CD4-positive, alpha-beta T cell treated with Interleukin-4 for 1 hour (primary cell): ENCODE results near the gene PM20D1.

Experiments used
- DNase-seq, 2 donors: peaks; one replicate each; pipeline ENCODE4 v3.0.0-alpha.2; 2020 to 2022

Gene PM20D1

DNA sequence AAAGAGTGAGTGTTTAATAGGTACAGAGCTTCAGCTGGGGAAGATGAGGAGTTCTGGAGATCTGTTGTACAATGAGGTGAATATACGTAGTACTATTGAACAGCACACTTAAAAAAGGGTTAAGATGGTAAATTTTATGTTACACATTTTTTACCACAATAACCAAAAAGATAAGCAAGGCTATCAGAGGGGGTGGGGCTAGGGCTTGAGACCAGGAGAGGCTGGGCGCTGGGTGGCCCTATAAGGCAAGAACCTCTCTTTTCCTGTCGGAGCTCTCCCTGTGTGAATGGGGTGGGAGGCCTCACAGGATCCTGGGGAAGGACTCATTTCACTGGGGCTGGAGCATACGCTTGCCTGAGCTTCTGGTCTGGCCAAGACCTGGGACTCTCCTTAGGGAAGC lies 45.9 kb downstream of the PM20D1 start:
- no peak for DNase-seq

DNA sequence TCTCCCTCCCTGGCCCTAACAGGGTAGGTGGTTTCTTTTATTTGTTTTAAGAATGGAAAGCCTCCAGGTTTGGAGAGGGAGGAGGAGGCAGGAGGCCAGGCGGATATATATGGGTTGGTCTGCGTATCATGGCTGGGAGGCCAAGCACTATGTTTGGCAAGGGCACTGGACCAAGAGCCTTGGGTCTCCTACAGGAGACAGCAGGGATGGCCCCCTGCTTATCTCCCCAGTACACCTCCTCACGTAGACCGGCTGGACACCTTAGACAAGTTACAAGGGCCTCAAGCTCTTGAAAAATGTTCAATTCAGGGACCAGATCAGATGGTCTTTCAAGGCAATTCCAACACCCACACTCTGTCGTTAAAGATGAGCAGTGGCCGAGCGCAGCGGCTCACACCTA lies 47.9 kb downstream of the PM20D1 start:
- no peak for DNase-seq

DNA sequence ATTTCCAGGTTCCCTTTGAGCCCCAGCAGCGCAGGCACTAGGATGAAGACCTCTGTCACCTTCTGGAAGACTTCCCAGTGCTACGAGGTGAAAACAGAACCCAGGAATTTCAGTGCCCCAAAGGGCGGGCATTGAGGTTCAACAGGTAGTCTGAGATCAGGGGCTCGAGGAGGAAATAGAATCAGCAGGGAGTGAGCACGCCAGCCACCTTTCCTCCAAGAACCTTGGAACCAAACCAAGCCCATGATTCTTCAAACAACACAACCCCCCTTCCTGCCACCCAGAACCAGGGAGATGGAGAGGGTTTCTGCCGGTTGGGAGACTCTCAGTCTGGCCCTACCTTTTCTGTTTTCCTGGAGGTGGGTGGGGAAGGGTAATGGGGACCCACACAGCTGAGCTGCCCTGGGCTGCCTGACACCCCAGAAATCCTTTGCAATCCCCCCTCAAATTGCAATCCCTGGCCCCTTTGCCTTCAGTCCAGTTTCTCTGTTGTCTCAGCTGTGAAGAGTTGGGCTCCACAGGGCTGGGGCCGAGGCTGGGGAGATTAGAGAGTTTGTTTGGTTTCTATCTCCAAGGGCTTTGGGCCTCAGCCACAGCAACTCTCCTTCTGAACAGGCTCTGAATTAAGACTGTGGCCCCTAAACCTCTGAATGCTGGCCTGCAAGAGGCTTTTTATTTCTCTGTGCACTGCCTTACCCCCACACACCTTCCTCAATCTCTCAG lies 48.8 kb downstream of the PM20D1 start:
- DNase-seq = no peak

DNA sequence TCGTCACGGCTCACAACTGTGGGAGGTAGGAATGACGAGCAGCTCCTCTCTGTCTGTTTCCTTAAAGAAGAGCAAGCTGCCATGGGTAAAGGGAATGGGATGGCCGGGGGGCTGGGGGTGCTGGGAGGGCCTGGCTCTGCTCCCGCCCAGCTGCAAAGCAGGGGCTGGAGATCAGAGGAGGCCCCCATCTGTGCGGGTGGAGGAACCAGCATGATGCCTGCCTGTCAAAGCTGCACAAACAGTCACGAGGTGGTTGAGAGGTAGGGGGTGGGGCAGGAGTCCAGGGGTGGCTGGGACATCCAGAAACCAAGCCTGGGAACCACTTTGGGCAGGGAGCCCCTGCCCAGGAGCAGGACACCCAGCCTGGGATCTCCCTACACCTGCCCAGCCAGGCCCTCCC lies 49.5 kb downstream of the PM20D1 start:
- DNase-seq = no peak

DNA sequence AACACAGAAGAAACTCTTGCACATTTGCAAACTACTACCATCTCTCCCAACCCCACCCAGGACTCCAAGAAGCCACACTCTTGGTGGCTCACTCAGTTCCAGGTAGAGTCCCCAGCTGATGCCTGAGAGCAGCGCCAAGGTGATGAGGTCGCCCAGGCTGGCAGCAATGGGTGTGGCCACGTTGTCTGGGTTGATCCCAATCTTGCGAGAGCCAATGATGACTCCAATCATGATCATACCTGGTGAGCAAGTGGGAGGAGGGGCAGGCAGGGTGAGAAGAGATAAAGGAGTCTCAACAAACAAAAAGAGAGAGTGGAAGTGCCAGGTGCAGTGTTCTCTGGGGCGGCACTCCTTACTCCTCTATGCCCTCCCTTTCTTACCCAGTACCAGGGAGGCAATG lies 51.4 kb downstream of the PM20D1 start:
- DNase-seq = no peak

DNA sequence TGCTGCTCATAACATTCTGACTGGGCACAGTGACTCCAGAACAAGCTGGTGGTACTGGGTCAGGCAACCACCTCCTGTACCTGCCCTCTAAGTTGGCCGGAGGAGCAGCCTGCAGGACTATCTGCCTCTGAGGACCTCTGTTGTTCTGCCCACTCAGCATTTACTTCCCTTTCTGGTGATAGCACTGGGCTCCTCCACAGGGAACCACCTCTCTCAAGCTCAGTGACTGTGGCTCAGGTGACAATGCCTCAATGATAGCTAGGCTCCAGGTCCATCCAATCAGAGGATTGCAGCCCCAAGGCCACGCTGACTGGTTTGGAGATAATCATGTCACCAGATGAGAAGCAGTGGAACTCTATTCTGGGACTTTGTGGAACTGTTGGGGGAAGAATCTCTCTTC lies 52.8 kb downstream of the PM20D1 start:
- no peak for DNase-seq

DNA sequence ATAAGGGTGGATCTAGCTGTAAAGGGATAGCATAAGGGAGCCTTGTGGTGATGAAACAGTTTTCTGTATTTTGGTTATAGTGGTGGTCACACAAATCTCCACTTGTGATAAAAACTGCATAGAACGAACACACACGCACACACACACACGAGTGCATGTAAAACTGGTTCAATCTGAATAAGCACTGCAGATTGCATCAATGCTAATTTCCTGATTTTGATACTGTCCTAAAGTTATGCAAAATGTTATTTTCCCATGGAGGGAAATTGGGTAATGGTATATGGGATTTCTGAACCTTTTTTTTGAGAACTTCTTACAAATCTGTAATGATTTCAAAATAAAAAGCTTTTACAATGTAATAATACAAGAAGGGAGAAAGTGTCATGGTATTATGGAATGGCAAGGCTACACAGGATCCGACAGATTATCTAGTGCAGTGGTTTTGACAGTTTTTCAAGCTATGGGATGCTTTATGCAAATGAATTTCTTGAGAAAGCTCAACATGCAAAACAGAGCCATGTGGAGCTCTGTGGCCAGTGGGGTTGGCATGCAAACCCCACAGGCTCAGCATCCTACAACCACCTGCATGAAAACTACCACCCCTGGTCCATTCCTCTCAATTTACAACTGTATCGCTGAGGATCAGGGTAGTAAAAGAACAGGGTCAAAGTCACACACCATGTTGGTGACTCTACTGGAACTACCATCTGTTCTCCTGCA lies 55.8 kb downstream of the PM20D1 start:
- no peak for DNase-seq

DNA sequence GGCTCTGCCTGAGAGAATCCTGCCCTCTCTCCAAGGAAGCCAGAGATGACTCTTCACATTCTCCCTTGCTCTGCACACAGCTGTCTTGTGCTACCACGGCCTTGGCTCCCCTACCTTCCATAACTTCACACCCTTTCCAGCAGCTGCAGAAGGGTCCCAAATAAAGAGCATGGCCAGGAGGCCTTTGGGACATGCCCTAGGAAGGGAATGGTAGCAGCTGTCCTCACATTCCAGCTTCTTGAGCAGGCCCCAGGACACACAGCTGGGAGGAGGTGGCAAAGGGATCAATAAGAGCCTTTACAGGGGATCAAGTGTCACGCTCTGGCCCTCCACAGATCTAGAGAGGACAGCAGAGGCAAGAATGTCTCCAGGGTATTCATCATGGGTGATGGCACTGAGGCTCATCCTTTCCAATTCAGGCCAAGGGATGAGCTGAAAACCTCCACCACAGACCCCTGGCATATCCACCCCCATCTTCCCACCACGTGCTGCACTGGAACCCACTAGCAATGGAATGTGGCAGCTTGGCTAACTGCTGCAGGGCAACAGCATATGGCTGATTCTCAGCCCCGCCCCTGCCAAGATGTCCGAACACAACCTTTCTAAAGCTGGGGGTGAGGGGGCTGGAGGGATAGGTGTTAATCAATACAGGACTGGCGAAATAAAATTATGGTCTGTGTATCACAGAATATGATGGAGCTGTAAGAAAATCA lies 56.8 kb downstream of the PM20D1 start:
- DNase-seq = no peak

DNA sequence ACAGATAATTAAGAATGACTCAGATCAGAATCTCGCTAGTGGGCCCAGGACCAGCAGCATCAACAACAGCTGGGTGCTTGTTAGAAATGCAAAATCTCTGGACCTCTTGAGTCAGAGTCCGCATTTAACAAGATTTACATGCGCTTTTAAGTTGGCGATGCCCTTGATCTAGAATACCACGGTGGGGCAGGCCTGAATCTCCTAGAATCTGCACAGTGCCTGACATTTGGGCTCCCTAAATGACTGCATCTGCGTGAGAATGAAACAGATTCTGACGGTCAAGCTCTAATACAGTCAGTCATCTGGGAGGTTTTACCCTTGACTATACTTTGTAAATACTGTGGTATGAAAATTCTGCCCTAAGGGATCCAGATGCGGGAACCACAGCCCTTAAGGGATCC lies 57.5 kb downstream of the PM20D1 start:
- no peak for DNase-seq

DNA sequence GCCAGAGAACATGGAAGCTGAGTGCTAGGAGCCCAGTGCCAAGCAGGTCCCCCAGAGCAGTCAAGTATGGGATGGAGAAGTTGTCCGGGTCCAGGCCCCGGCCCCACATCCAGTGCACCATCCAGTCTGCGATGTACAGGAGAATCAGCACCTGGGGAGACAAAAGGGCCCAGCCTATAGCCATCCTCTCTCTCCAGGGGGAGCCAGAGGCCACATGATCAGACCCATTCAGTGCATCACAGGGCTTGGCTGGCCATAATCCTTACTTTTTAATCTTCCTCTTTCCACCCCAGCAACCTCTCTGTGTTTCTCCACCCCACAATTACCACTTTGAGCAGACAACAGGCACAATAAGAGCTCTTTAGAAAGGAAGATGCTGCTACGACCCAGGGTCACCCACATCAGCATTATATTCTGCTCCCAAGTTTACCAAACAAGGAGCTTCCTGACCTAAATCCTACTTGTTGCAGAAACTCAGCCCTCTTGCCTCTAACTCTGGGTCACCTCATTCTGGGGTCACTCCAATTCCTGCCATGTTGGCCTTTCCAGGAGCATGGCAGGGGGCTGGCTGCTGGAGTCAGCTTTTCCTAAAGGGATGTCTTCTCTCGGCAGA lies 58.3 kb downstream of the PM20D1 start:
- DNase-seq = peak; percentile 64 to 69

DNA sequence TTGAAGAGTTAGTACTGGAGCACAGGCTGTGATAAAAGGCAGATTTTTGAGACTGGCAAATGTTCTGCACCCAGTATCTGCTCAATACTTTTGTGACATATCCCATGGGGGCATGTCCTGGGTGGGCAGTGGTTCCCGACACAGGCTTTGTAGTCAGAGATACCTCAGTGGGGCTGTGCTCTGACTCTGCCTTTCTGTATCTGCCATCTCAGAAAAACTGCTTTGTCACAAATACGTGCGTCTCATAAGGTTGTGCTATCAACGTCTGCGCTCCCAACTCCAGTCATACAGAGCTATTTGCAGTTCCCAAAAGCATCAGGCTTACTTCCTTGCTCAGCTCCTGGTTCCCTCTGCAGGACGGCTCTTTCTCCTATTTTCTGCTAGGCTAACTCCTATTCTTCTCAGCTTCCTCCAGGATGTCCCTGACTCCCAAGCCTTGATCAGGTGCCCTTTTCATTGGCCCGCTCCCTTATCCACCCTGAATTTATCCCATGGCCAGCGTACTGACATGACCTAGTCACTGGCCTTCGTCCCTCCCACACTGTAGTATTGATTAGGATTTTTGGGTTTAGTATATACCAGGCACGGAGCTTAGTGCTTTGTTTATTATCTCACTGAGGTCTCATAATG lies 62.5 kb downstream of the PM20D1 start:
- no peak for DNase-seq

DNA sequence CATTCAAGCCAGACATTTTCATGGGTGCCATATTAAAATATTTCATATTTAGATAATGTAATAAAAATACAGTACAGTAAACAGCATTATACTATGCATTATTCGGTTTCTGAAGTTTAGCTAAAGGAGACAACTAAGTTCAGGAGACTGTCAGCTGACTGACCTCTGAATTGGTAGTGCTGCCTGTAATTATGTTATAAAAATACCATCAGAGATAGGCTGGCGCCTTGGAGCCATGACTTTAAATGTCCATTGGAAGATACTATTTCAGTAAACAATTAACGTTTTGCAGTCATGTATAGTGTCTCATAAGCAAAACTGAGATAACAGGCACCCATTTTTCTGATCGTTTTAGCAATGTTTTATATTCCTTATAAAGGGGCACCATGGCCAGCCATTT lies 63.3 kb downstream of the PM20D1 start:
- no peak for DNase-seq

DNA sequence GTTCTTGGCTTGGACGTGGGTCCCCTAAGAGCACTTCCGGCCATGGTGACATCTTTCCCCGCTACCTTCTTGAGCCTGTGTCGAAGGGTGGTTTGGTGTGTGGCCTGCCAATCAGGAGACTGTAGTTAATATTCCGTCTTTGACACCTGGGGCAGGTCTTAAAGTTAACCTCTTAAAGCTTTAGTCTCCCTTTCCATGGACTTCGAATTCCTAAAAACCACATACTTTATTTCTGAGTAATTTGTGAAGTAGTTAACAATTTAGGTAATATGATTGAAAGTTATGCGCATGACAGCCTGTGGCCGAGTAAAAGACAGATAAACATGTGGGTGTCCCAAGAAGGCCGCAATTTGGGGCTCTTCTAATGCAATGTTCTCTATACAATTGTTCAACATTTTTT lies 64.5 kb downstream of the PM20D1 start:
- no peak for DNase-seq

DNA sequence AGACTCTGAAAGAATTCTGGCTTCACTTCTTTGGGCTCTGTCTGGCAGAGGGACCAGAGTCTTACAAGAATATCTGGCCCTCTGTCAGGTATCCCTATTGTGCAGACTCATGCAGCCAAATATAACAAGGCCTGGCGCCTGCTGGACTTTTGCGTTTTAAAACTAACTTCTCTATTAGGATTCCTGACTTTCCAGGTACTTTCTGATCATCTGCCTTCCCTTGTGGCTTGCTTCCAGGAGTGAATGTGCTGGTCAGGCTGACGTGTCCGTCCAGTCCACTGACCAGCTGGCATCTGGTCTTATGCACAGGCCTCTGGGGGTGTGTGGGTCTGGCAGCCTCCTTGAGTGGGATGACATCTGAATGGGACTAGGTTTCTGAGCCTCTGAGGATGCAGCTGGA lies 66.0 kb downstream of the PM20D1 start:
- no peak for DNase-seq

DNA sequence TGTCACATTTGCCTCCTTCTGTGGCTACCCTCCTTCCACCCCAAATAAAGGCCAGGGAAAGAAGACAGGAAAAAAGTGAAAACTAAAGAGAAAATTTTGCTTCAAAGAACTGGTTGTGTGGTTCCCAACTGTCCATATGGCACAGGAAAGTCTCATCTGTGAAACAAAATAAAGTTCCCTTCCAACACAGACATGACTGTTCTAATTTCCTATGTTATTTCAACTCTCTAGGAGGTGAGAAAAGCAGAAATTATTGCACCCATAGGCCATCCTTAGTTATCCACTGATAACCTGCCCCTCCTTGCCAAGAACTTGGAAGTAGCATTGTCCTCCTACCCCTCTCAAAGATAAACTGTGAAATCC lies 66.5 kb downstream of the PM20D1 start:
- no peak for DNase-seq

DNA sequence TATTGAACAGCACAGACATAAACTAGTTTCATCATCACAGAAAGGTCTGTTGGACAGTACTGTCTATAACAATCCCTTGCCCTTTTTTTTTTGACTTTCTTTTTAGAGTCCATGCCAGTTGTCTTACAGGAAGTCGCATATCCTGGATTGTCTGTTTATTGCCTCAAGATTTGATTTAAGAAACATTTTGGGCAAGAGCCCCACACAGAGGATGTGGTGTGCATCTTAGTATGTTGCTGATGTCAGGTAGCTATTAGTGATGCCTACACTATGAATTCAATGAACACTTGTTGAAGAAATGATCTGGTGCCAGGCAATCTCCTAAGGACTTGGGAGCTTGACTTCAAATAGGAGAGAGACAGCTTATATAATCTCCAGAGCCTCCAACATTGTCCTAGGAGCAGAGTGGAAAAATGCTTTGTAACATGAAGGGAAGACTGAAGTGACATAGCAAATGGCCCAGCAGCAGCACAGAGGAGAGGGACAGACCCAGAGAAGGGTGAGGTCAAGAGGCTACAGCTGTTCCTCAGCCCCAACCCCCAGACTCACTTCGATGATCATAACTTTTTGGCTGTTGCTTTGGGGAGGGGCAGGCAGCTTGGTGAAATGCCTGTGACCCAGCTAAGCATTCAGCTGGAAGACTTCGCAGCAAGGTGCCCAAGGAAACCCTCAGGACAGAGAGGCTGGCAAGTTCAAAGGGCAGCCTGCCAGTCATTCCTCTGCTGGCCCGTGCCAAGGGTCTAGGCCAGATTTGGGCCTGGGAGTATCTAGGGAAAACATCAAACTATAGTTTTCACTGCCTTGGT lies 67.1 kb downstream of the PM20D1 start:
- peak in 1 of 2 donors; percentile 24 for DNase-seq

DNA sequence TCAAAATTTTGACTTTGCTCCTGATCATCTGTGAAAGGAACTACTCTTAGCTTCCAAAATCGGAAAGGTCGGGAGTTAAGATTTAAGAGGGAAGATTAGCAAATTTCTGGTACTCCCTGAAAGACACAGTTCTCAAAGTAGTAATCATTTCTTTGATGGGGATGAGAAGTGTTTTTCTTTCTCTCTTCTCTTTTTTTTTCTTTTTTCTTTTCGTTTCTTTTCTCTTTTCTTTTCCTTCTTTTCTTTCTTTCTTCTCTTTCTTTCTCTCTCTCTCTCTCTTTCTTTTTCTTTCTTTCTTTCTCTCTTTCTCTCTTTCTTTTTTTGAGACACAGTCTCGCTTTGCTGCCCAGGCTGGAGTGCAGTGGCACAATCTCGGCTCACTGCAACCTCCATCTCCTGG lies 69.6 kb downstream of the PM20D1 start:
- DNase-seq = no peak
